Activated CD8-positive, alpha-beta memory T cell treated with anti-CD3 and anti-CD28 coated beads for 36 hours (primary cell): ENCODE results near the gene SH3D21. TPM values are rescaled to one million over a fixed set of nuclear protein-coding genes. Genes with fewer than 3 reads are reported as not detected.

Experiments used
- CTCF ChIA-PET: fragments of 350-600 bp; sonication (Branson Sonifier 250); formaldehyde crosslinking; loops from one replicate; lab custom pipeline; 2021; ENCODE audit warnings: antibody characterized with exemption; lab: Charles Lee
- POLR2A ChIA-PET: fragments of 350-600 bp; sonication (Branson Sonifier 250); formaldehyde crosslinking; loops from one replicate; lab custom pipeline; 2021; ENCODE audit warnings: antibody characterized with exemption; lab: Charles Lee
- total RNA-seq, 2 experiments: library from RNA; stranded (reverse); gene quantifications; one replicate each; pipeline ENCODE4 v1.2.3, GENCODE V29; 2021

Gene SH3D21
- total RNA-seq, 2 experiments from 2014 or later, result 6.7 to 6.9 TPM

DNA sequence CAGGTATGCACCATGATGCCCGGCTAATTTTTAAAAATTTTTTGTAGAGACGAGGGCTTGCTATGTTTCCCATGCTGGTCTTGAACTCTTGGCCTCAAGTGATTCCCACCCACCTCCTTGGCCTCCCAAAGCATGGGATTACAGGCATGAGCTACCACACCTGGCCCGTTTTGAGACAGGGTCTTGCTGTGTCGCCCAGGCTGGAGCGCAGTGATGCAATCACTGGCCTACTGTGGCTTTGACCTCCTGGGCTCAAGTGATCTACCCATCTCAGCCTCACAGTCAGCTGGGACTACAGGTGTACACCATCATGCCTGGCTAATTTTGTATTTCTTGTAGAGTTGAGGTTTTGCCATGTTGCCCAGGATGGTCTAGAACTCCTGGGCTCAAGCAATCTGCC lies 7.5 kb upstream of the SH3D21 start:
- ChIA-PET CTCF (interaction anchor here (1.3 kb wide), 1 partner anchor 25 kb away, joined by 4 read pairs; the partner anchor contains the start of gene EVA1B), POLR2A (interaction anchor here (0.6 kb wide), 1 partner anchor 12 kb away, joined by 4 read pairs; no protein-coding TSS in a partner anchor)

DNA sequence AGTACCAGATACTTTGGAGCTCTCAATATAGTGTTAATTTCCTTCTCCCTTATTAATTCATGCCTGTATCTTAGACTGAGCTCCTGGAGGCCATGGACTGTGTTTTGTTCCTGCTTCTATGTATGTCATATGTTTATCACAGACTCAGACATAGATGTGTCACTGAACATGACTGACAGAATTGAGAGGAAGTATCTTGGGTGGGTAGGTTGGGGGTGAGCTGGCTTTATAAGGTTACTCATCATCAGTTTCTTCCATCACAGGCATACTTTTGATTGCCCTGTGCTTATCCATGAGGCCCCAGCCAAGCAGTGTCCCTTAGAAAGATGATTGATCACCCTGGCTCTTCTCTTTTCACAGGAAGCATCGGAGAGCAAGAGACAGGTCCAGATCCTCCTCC lies 5.6 kb upstream of the SH3D21 start:
- POLR2A ChIA-PET, result interaction anchor here (0.8 to 1.0 kb wide), 2 partner anchors 77 to 151 kb away, joined by 4 read pairs; partner anchors contain the start of genes THRAP3 and TRAPPC3
- CTCF ChIA-PET, result interaction anchor here (0.9 to 1.8 kb wide), 8 partner anchors 9 to 151 kb away, joined by 3 to 9 read pairs (median 4); partner anchors contain the start of genes MAP7D1 and TRAPPC3

DNA sequence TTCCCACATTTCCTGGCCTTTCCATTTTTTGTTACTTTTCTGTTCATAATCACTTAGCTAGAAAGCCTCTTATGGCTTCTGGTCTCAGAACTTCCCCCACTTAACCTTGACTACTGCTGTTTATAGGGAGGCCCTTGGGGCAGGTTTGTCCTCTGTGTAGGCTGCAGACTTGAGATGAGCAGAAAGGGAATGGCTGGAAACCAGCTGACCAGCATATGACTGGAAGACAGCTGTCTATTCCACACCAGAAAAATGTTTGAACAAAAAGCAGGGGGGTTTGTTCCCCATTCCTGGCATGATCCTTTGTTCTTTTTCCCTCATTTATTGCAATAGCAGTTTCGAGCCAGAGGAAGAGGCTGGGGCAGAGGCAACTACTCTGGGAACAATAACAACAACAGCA lies 4.9 kb upstream of the SH3D21 start:
- CTCF ChIA-PET, result interaction anchor here (1.2 to 1.8 kb wide), 4 partner anchors 16 to 152 kb away, joined by 3 to 9 read pairs (median 4); partner anchors contain the start of genes MAP7D1 and TRAPPC3

DNA sequence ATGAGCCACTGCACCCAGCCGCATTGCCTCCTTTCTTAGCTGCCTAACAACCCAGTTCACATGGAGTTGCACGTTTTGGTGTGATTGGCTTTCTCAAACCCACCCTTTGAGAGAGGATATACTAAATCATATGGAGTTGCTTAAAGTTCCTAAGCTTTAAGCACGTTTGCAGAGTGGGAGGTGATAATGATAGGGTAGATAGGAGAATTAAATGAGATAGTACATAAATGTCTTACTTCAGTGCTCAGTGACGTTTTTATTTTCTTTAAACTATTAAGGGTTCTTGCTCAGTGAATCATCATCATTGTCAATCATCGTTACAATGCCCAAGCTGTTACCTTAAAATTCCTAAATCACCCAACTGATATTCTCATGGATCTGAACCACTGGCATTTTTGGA lies 2.9 kb upstream of the SH3D21 start:
- ChIA-PET POLR2A (no interaction called here), CTCF (interaction anchor here (0.8 to 2.6 kb wide), 2 partner anchors 17 to 169 kb away, joined by 3 to 10 read pairs; no protein-coding TSS in a partner anchor)

More for the DNA sequence above, 4.9 kb upstream of the SH3D21 start:
- POLR2A ChIA-PET, result no interaction called here

DNA sequence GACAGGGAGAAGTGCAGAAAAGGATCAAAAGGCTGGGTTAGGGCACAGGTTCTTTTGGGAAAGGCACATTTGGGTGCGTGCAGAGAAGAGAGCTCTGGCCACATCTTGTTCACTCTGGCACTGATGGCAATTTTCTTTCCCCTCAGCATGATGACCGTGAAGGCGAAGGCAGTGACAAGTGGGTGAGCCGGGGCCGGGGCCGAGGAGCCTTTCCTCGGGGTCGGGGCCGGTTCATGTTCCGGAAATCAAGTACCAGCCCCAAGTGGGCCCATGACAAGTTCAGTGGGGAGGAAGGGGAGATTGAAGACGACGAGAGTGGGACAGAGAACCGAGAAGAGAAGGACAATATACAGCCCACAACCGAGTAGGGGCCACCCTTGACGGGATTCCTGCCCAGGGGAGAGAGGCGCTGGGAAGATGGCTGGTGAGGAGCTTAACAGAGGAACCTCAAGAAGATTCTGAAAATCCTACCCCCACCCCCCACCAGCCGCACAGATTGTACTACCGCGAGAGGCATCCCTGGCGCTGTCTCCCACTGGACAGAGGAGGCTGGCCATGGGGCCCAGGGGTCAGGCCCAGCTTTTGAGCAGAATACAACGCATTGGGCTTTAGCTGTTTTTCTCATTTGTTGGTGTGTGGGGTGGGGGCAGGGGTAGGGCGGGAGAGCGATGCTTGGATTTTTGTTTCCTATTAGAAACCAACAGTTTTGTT lies 2.4 kb upstream of the SH3D21 start:
- ChIA-PET POLR2A (interaction anchor here (0.7 kb wide), 3 partner anchors 14 to 532 kb away, joined by 3 to 6 read pairs (median 4); no protein-coding TSS in a partner anchor), CTCF (interaction anchor here (0.7 to 2.6 kb wide), 3 partner anchors 18 to 169 kb away, joined by 3 to 10 read pairs (median 4); no protein-coding TSS in a partner anchor)

DNA sequence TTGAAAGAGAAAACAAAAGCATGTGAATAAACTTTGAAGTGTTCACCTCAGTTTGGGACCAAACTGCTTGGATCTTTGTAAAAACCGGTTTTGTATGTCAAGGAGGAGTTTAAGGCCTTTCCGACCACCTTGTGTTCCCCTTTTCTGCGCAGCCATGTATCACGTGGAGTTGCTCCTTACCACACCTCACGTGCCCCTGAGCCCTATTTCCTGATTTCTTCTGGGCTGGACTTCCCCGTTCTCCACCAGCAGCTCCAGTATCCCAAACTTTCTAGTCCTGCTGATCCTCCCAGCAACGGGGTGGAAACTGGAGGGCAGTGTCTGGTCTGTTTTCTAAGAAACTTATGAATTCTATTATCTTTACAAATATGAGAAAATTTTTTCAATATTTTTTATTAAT lies 1.6 kb upstream of the SH3D21 start:
- ChIA-PET POLR2A (interaction anchor here (0.7 kb wide), 3 partner anchors 13 to 532 kb away, joined by 3 to 6 read pairs (median 4); no protein-coding TSS in a partner anchor), CTCF (interaction anchor here (0.7 kb wide), 1 partner anchor 68 kb away, joined by 4 read pairs; no protein-coding TSS in a partner anchor)

DNA sequence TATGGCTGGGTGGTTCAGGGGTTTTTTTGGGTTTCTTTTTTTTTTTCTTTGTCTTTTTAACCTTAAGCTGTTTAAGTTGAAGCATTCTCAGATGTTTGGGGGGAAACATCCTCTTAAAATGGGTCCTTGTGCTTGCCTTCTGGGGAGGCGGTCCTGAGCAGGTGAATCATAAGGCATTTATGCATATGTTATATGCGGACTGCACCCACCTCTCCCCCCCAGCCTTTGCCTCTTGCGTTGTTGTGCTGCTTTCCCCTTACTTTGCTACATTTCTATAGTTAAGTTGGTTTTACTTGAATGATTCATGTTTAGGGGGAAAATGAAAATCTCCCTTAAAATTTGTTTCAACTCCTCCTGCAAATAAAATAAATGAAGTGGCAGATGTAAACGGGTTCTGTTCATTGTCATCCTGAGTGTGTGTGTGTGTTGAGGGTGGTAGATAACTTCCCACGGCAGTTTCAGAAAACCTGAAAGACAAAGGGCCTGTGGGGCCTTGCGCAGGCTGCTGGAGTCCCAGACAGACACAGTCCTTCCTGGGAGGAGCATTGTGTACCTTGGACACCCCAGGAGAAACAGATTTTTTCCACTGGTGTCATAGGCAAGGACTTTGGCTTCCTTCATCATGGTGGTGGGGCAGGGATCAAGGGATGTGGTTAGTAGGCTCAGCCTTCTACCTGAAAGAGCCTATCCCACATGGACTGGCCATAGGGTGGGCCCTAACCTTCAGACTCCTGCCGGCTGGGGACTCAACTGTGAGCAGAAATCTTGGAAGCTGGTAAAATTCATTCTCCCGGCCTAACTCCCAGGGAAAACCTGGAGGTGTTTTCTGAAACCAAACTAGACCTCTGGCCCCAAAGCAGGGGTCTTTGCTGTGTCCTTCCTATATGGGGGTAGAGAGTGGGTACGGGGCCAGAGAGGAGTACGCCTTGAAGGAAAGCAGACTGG lies 926 bp upstream of the SH3D21 start:
- CTCF ChIA-PET, result interaction anchor here (0.5 to 1.8 kb wide), 5 partner anchors 9 to 156 kb away, joined by 3 to 6 read pairs (median 5); partner anchors contain the start of gene TRAPPC3
- POLR2A ChIA-PET, result interaction anchor here (0.7 to 1.9 kb wide), 2 partner anchors 19 to 92 kb away, joined by 3 to 6 read pairs; no protein-coding TSS in a partner anchor

DNA sequence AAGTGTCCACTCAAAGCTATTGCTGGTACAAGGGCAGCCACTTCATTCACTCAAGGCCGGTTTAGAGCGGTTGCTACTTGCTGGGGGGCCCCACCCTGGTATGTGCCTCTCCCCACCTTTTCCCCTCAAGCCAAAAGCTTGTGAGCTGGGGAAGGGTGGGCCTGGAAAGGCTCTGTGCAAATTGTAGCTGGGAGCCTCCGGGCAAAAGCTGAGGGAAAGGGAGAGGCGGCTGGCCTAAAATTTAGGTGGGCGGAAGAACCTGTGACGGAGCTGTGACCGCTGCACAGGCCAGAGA lies 306 bp upstream of the SH3D21 start:
- POLR2A ChIA-PET, result interaction anchor here (0.6 to 1.9 kb wide), 4 partner anchors 17 to 157 kb away, joined by 4 to 8 read pairs (median 6); partner anchors contain the start of genes EVA1B and TRAPPC3
- CTCF ChIA-PET, result interaction anchor here (0.5 to 1.8 kb wide), 7 partner anchors 10 to 173 kb away, joined by 3 to 6 read pairs (median 3); partner anchors contain the start of gene TRAPPC3

DNA sequence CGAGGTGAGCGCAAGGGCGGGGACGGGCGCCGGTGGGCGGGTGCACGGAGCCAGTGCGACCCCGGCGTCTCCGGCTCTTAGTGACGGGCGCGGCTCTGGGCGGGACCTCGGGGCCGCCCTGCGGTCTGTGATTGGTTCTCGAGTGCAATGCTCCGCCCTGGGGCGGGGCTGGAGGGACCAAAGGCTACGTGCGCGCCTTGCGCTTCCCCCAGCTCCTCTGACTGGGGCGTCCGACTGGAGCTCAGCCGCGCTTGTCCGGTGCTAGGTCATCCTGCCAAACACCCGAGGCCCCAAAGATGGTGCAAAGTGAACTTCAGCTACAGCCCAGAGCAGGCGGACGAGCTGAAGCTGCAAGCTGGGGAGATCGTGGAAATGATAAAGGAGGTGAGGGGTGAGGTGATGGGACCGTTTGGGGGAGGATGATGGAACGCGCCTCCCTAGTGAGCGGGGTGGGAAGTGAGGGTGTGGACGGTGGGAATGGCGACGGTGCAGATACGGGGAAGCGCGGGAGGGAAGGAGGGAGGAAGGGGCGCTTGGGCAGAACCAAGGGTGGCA lies 811 bp downstream of the SH3D21 start:
- ChIA-PET POLR2A (interaction anchor here (0.5 to 1.9 kb wide), 7 partner anchors 16 to 158 kb away, joined by 3 to 8 read pairs (median 4); partner anchors contain the start of genes EVA1B and TRAPPC3), CTCF (interaction anchor here (1.0 to 1.8 kb wide), 4 partner anchors 15 to 157 kb away, joined by 3 to 6 read pairs (median 4); partner anchors contain the start of gene TRAPPC3)

DNA sequence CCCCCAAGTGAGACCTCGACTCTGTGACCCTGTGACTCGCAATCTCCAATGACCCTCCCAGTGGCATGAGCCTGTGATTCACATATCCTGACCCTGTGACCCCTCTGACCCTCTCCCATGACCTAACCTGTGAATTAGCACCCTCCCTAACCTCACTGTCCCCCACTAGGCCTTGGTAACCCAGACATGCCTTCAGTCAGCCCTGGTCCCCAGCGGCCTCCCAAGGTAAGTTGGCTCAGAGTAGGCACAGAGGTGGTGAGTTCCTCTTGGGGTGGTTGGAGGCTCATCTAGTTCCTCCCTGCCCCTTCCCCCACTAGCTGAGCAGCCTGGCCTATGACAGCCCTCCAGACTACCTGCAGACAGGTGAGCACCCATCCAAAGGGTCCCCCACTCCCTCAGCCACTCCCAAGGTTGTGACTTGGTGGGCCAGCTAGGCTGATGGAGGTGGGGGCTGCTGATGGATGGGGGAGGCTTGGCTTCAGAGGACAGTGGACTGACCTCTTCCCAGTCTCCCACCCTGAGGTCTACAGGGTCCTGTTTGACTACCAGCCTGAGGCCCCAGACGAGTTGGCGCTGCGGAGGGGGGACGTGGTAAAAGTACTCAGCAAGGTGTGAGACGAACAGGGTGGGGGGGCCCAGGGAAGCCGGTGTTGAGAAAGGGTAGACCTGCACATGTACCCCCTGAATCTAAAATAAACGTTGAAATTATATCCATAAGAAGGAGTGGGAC lies 1.6 kb downstream of the SH3D21 start:
- CTCF ChIA-PET, result interaction anchor here (1.6 kb wide), 1 partner anchor 16 kb away, joined by 3 read pairs; no protein-coding TSS in a partner anchor

DNA sequence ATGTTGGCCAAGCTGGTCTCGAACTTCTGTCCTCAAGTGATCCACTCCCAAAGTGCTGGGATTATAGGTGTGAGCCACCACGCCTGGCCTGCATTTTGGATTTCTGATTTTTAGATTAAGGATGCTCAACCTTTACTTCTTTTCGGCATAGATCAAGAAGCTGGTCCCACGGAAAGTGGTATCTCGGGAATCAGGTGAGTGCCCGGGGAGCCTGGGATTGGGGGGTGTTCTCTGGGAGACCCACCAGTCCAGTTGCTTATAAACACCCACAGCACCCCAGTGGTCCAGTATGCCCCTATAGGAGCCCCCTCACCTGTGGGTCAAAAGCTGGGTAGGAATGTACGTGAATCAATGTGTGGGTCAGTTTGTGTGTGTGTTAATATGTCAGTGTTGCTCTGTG lies 3.2 kb downstream of the SH3D21 start:
- CTCF ChIA-PET, result interaction anchor here (0.8 to 1.5 kb wide), 5 partner anchors 9 to 174 kb away, joined by 3 to 6 read pairs (median 4); no protein-coding TSS in a partner anchor
- POLR2A ChIA-PET, result no interaction called here

More for the DNA sequence above, 1.6 kb downstream of the SH3D21 start:
- POLR2A ChIA-PET, result interaction anchor here (0.5 to 1.9 kb wide), 3 partner anchors 15 to 93 kb away, joined by 4 to 8 read pairs (median 4); partner anchors contain the start of gene EVA1B

DNA sequence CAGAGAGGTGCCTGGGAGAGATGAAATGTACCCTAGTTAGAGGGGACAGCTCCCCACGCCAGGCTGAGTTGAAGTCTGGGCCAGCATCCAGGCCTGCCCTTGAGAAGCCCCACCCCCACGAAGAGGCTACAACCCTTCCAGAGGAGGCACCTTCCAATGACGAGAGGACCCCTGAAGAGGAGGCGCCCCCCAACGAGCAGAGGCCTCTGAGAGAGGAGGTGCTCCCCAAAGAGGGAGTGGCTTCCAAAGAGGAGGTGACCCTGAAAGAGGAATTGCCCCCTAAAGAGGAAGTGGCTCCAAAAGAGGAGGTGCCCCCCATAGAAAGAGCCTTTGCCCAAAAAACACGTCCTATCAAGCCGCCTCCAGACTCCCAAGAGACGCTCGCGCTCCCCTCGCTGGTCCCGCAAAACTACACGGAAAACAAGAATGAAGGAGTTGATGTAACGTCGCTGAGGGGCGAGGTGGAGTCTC lies 14.2 kb downstream of the SH3D21 start:
- POLR2A ChIA-PET, result no interaction called here

DNA sequence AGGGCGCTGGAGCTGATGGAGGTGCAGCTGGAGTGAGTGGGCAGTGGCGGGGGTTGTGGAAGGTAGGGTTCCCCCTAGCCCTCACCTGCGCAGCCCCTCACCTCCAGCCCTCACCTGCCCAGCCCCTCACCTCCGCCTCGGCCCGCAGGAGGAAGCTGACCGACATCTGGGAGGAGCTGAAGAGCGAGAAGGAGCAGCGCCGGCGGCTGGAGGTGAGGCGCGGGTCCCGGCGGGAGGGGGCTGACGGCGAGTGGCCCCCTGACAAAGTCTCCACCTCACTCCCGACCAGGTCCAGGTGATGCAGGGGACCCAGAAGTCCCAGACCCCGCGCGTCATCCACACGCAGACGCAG lies 14.6 kb downstream of the SH3D21 start:
- ChIA-PET POLR2A (no interaction called here), CTCF (no interaction called here)

More for the DNA sequence above, 14.2 kb downstream of the SH3D21 start:
- CTCF ChIA-PET, result no interaction called here

DNA sequence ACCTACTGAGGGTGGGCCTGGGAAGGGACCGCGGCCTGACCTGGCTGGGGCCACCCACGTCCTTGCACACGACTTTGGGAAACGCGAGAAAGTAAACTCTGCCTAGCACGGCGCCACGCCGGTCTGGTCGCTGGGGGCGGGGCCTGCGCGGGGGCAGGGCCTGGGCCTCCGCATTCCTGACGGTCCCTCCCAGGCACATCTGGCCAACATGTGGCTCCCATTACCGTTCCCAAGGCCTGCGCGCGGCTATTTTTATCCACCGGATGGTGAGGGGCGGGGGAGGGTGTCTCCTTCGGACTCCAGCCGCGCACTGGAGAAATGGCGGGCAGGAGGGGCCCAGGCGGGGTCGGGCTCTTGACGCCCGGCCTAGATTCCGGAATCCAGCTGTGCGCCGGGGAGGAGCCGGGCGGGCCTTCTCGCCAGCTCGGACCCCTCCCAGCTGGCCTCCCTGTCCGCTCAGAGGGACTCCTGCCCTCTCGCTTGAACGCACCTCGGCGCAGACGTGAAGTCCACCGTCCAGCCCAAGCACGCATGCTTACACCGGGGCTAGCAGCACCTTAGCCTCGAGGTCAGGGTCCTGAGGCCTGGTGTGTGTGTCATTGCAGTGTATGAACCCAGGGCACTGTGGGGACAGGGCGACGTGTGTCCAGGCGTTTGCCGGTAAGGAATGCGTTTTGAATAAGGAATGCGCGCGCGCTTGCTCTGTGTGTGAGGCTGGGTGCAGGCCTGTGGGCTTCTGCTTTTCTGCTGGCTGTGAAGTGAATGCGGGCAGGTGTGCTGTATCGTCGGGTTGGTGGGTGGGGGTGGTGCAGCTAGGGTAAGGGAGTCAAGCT lies 15.2 kb downstream of the SH3D21 start:
- ChIA-PET POLR2A (interaction anchor here (0.6 kb wide), 1 partner anchor 13 kb away, joined by 3 read pairs; no protein-coding TSS in a partner anchor), CTCF (interaction anchor here (0.8 to 1.4 kb wide), 3 partner anchors 36 to 48 kb away, joined by 3 read pairs; no protein-coding TSS in a partner anchor)

DNA sequence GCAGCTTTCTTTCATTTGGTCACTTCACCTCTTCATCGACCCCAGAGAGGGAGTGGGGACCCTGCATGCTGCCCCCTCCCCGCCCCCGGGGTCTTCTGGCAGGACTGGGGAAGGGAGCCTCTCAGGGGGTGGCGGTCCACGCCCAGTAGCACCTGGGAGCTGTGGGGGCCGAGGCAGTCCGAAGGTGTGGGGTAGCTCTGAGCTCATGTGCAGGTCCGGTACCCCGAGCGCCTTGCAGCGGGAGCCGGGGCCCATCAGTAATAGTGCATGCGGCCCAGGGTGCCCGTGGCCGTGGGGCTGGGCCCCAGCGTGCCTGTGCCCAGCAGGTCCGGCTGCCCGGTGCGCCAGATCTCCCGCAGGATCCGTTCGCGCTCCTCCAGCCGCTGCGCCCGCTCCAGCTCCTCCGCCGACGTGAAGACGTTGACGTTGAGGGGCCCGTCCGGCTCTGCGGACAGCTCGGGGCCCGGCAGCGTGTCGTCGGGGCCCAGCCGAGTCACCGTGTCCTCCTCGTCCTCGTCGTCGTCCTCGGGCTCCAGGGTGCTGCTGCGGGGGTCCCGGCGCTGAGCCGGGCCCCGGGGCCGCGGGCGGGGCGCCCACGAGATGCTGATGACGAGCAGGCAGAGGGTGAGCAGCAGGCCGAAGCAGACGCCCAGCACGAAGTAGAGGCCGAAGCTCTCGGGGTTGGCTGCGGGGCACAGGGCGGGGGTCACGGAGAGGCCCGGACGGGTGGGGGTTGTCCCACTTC lies 16.0 kb downstream of the SH3D21 start:
- ChIA-PET POLR2A (interaction anchor here (0.6 to 1.8 kb wide), 2 partner anchors 14 to 15 kb away, joined by 3 to 8 read pairs; partner anchors contain the start of gene SH3D21), CTCF (interaction anchor here (0.7 to 1.4 kb wide), 5 partner anchors 16 to 47 kb away, joined by 3 to 4 read pairs (median 3); partner anchors contain the start of gene SH3D21)
